ENCODE results near the gene DSG3.

DNA sequence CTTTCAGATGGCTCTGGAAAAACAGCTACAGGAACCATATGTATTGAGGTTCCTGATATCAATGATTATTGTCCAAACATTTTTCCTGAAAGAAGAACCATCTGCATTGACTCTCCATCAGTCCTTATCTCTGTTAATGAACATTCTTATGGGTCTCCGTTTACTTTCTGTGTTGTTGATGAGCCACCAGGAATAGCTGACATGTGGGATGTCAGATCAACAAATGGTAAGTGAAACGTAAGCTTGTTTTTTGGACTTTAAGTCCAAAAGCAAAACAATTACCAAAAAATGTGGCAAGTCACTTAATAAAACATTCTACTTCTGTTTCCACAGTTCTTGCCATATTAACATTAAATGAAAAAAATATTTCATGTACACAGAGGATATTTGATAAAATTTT, 44.1 kb upstream of the DSG3 start:
- TF ChIP-seq, protein P1, sequence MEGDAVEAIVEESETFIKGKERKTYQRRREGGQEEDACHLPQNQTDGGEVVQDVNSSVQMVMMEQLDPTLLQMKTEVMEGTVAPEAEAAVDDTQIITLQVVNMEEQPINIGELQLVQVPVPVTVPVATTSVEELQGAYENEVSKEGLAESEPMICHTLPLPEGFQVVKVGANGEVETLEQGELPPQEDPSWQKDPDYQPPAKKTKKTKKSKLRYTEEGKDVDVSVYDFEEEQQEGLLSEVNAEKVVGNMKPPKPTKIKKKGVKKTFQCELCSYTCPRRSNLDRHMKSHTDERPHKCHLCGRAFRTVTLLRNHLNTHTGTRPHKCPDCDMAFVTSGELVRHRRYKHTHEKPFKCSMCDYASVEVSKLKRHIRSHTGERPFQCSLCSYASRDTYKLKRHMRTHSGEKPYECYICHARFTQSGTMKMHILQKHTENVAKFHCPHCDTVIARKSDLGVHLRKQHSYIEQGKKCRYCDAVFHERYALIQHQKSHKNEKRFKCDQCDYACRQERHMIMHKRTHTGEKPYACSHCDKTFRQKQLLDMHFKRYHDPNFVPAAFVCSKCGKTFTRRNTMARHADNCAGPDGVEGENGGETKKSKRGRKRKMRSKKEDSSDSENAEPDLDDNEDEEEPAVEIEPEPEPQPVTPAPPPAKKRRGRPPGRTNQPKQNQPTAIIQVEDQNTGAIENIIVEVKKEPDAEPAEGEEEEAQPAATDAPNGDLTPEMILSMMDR (IDR thresholded peaks at IDR 0.05): no peak
- TF ChIP-seq POLR2A (IDR thresholded peaks at IDR 0.05): no peak
